ENCODE measurements around the gene PBRM1. TPM values are rescaled to one million over a fixed set of nuclear protein-coding genes. Genes with fewer than 3 reads are reported as not detected.

The PBRM1 gene
- total and polyA plus RNA-seq, 2 donors (not counting 1 experiment from before 2014, with no cell fraction given): 37.2 to 97.3 TPM

DNA sequence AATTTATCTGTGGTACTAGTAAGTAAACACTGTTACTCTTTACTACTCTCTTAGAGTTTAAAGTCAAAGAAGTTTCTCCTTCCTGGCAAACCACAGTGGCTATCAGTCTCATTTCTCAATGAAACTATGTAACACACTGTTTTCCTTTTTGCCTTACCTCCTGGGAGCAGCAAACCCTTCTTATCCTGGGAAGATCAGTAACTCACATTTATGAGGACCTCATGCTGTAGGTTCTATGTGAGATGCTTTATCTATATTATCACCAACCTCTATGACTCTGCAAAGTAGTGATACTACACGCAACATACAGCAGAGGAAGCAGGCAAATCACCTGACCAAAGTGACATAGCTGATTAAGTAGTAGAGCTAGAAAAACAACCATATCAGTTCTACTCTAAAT is 35.3 kb downstream of the PBRM1 start:
- peaks cover 3% of the 10 kb centered on the region for H3K36me3 ChIP-seq (ENCODE audit: control insufficient read depth, insufficient read depth, low read length)
- DNase-seq (ENCODE audit: low read depth in 2 of 2): peak in 1 of 2 donors; percentile 15

DNA sequence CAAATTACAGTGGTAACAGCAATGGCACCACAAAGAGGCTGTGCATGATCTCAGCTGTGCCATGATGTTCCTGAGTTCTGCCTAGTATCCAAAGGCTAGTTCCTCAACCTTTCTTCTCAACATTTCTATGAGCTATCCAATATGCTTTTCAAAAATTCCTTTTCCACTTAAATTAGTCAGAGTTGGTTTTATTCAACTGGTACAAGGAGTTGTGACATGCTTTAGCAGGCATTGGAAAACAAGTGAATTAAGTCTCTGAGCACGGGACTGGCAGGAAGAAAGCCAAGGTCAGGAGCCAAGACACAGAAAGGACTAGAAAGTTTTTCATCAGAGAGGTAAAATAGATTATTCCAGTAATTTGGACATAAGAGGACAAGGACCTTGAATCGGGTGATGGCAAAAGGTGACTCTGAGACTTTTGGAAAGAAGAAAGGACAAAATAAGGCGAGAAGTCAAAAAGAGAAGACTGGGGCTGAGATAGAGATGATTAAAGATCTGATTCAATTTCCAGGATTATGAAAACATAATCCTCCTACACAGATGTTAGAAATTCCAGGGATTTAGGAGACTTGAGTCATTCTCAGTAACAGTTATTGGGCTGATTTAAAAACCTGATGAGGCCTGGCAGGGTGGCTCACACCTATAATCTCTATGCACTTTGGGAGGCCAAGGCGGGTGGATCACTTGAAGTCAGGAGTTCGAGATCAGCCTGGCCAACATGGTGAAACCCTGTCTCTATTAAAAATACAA is 36.1 kb downstream of the PBRM1 start:
- no peak overlapping the region for H2AFZ ChIP-seq (ENCODE audit: low read length)
- DNase-seq (ENCODE audit: low read depth in 2 of 2): peak in 1 of 2 donors; percentile 72
- H3K9ac ChIP-seq (ENCODE audit: insufficient read depth, low read length): no peak overlapping the region
- H3K27ac ChIP-seq (ENCODE audit: insufficient read depth, low read length): peak overlapping the region; percentile 68
- H3K36me3 ChIP-seq (ENCODE audit: control insufficient read depth, insufficient read depth, low read length): peaks cover 3% of the 10 kb centered on the region
- H3K9me3 ChIP-seq (ENCODE audit: control insufficient read depth, insufficient read depth, low read depth, low read length): no peaks in the 10 kb centered on the region
- H3K27me3 ChIP-seq (ENCODE audit: control insufficient read depth, insufficient read depth, low read length): no peaks in the 10 kb centered on the region
- H3K4me2 ChIP-seq (ENCODE audit: extremely low read depth, insufficient read depth, low read length): no peak overlapping the region
- H3K4me3 ChIP-seq (replicated peaks in 1 of 4; ENCODE audit: control extremely low read depth in 1 of 4, insufficient read depth in 1 of 4, low read depth in 3 of 4, low read length in 4 of 4): no peak overlapping the region
- no peaks in the 10 kb centered on the region for H3K79me2 ChIP-seq (ENCODE audit: control insufficient read depth, insufficient read depth, low read length)
- TF ChIP-seq, protein P1, sequence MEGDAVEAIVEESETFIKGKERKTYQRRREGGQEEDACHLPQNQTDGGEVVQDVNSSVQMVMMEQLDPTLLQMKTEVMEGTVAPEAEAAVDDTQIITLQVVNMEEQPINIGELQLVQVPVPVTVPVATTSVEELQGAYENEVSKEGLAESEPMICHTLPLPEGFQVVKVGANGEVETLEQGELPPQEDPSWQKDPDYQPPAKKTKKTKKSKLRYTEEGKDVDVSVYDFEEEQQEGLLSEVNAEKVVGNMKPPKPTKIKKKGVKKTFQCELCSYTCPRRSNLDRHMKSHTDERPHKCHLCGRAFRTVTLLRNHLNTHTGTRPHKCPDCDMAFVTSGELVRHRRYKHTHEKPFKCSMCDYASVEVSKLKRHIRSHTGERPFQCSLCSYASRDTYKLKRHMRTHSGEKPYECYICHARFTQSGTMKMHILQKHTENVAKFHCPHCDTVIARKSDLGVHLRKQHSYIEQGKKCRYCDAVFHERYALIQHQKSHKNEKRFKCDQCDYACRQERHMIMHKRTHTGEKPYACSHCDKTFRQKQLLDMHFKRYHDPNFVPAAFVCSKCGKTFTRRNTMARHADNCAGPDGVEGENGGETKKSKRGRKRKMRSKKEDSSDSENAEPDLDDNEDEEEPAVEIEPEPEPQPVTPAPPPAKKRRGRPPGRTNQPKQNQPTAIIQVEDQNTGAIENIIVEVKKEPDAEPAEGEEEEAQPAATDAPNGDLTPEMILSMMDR (conservative IDR thresholded peaks at IDR 0.05 in 1 of 2, IDR thresholded peaks at IDR 0.05 in 1 of 2; ENCODE audit: low read depth in 1 of 2, low read length in 2 of 2): no peak
- no peak for TF ChIP-seq EZH2 (IDR thresholded peaks at IDR 0.05; ENCODE audit: low read length, missing control alignments)
- H4K20me1 ChIP-seq (ENCODE audit: control insufficient read depth, extremely low read depth, insufficient read depth, low read length): no peaks in the 10 kb centered on the region
- H3K4me1 ChIP-seq (ENCODE audit: control insufficient read depth, extremely low read depth, insufficient read depth, low read length): peaks cover 3% of the 10 kb centered on the region

More for the DNA sequence above, 35.3 kb downstream of the PBRM1 start:
- TF ChIP-seq EZH2 (IDR thresholded peaks at IDR 0.05; ENCODE audit: low read length, missing control alignments): no peak
- TF ChIP-seq, protein P1 (conservative IDR thresholded peaks at IDR 0.05 in 1 of 2, IDR thresholded peaks at IDR 0.05 in 1 of 2; ENCODE audit: low read depth in 1 of 2, low read length in 2 of 2): no peak
- H3K4me1 ChIP-seq (ENCODE audit: control insufficient read depth, extremely low read depth, insufficient read depth, low read length): peaks cover 3% of the 10 kb centered on the region
- H3K4me2 ChIP-seq (ENCODE audit: extremely low read depth, insufficient read depth, low read length): no peak overlapping the region
- no peaks in the 10 kb centered on the region for H3K27me3 ChIP-seq (ENCODE audit: control insufficient read depth, insufficient read depth, low read length)
- no peaks in the 10 kb centered on the region for H4K20me1 ChIP-seq (ENCODE audit: control insufficient read depth, extremely low read depth, insufficient read depth, low read length)
- H3K9me3 ChIP-seq (ENCODE audit: control insufficient read depth, insufficient read depth, low read depth, low read length): no peaks in the 10 kb centered on the region
- H3K4me3 ChIP-seq (replicated peaks in 1 of 4; ENCODE audit: control extremely low read depth in 1 of 4, insufficient read depth in 1 of 4, low read depth in 3 of 4, low read length in 4 of 4): no peak overlapping the region
- no peak overlapping the region for H3K9ac ChIP-seq (ENCODE audit: insufficient read depth, low read length)
- peak overlapping the region; percentile 38 for H3K27ac ChIP-seq (ENCODE audit: insufficient read depth, low read length)
- no peak overlapping the region for H2AFZ ChIP-seq (ENCODE audit: low read length)
- H3K79me2 ChIP-seq (ENCODE audit: control insufficient read depth, insufficient read depth, low read length): no peaks in the 10 kb centered on the region

DNA sequence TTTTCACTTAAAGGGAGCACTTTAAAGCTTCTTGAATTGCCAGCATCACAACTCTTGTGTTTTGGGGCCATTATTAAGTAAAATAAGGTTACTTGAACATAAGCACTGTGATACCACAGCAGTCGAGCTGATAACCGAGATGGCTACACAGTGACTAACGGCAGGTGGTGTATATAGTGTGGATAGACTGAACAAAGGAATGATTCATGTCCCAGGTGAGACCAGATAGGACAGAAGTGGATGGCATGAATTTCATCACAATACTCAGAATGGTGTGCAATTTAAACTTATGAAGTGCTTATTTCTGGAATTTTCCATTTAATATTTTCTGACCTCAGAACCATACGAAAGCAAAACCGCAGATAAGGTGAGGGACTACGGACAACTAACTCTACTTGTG is 40.2 kb downstream of the PBRM1 start:
- no peak overlapping the region for H2AFZ ChIP-seq (ENCODE audit: low read length)
- peaks cover 3% of the 10 kb centered on the region for H3K4me1 ChIP-seq (ENCODE audit: control insufficient read depth, extremely low read depth, insufficient read depth, low read length)
- H4K20me1 ChIP-seq (ENCODE audit: control insufficient read depth, extremely low read depth, insufficient read depth, low read length): no peaks in the 10 kb centered on the region
- no peak overlapping the region for H3K4me3 ChIP-seq (replicated peaks in 1 of 4; ENCODE audit: control extremely low read depth in 1 of 4, insufficient read depth in 1 of 4, low read depth in 3 of 4, low read length in 4 of 4)
- H3K9ac ChIP-seq (ENCODE audit: insufficient read depth, low read length): no peak overlapping the region
- H3K4me2 ChIP-seq (ENCODE audit: extremely low read depth, insufficient read depth, low read length): no peak overlapping the region
- no peaks in the 10 kb centered on the region for H3K27me3 ChIP-seq (ENCODE audit: control insufficient read depth, insufficient read depth, low read length)
- no peak overlapping the region for H3K27ac ChIP-seq (ENCODE audit: insufficient read depth, low read length)
- no peak for TF ChIP-seq EZH2 (IDR thresholded peaks at IDR 0.05; ENCODE audit: low read length, missing control alignments)
- TF ChIP-seq, protein P1 (conservative IDR thresholded peaks at IDR 0.05 in 1 of 2, IDR thresholded peaks at IDR 0.05 in 1 of 2; ENCODE audit: low read depth in 1 of 2, low read length in 2 of 2): no peak
- H3K9me3 ChIP-seq (ENCODE audit: control insufficient read depth, insufficient read depth, low read depth, low read length): no peaks in the 10 kb centered on the region
- peaks cover 3% of the 10 kb centered on the region for H3K36me3 ChIP-seq (ENCODE audit: control insufficient read depth, insufficient read depth, low read length)
- no peaks in the 10 kb centered on the region for H3K79me2 ChIP-seq (ENCODE audit: control insufficient read depth, insufficient read depth, low read length)
- no peak for DNase-seq (ENCODE audit: low read depth in 2 of 2)

Measured in fibroblast of lung (primary cell).